Stimulated activated CD8-positive, alpha-beta memory T cell treated with anti-CD3 and anti-CD28 coated beads, Interleukin-2, amount 100 ng/mL, for 48 hours (primary cell): ENCODE results near the gene SEC11A.

Experiments used
- DNase-seq, 2 donors: peaks; one replicate each; pipeline ENCODE4 v3.0.0-alpha.2; 2020; ENCODE audit warnings: low read depth in 2 of 2

SEC11A gene

GRCh38 chr15:84681831-84682230, 34.1 kb downstream of the SEC11A start:
- DNase-seq: no peak

GRCh38 chr15:84671211-84671610, 44.7 kb downstream of the SEC11A start:
- no peak for DNase-seq

- peak; percentile 46 to 49 for DNase-seq
Observed at GRCh38 chr15:84669726-84670125, 46.2 kb downstream of the SEC11A start.

- no peak for DNase-seq
Observed at GRCh38 chr15:84668221-84668982, 47.5 kb downstream of the SEC11A start.

GRCh38 chr15:84666373-84666772, 49.6 kb downstream of the SEC11A start:
- no peak for DNase-seq

- no peak for DNase-seq
Observed at GRCh38 chr15:84661001-84661400, 54.9 kb downstream of the SEC11A start.

- no peak for DNase-seq
Observed at GRCh38 chr15:84659904-84660781, 55.8 kb downstream of the SEC11A start.

GRCh38 chr15:84658788-84659411, 57.0 kb downstream of the SEC11A start:
- DNase-seq: no peak

GRCh38 chr15:84658080-84658787, 57.7 kb downstream of the SEC11A start, which contains the start of gene NMB:
NMB (minus strand) TSS chr15:84658199; CDS start chr15:84658152, 47 bp downstream.
- peak; percentile 78 for DNase-seq

GRCh38 chr15:84657748-84658079, 58.2 kb downstream of the SEC11A start:
- no peak for DNase-seq

GRCh38 chr15:84656972-84657371, 59.0 kb downstream of the SEC11A start:
- DNase-seq: no peak

GRCh38 chr15:84654689-84655453, 61.1 kb downstream of the SEC11A start:
- DNase-seq: peak; percentile 53 to 54

GRCh38 chr15:84653910-84654688, 61.8 kb downstream of the SEC11A start, which contains the start of gene WDR73:
WDR73 (minus strand) TSS chr15:84654283; CDS start chr15:84654274, 9 bp downstream.
- peak; percentile 95 to 97 for DNase-seq

- DNase-seq: no peak
Observed at GRCh38 chr15:84653584-84653909, 62.4 kb downstream of the SEC11A start.

GRCh38 chr15:84649706-84650105, 66.2 kb downstream of the SEC11A start:
- no peak for DNase-seq

GRCh38 chr15:84648539-84648938, 67.4 kb downstream of the SEC11A start:
- DNase-seq: no peak

GRCh38 chr15:84647726-84648125, 68.2 kb downstream of the SEC11A start:
- no peak for DNase-seq

- DNase-seq: no peak
Observed at GRCh38 chr15:84645997-84646396, 69.9 kb downstream of the SEC11A start.

- no peak for DNase-seq
Observed at GRCh38 chr15:84645496-84645895, 70.4 kb downstream of the SEC11A start.

- DNase-seq: no peak
Observed at GRCh38 chr15:84643838-84644237, 72.1 kb downstream of the SEC11A start.
